Mucosa of rectum (tissue), 2 donors: ENCODE measurements around the gene LIMK1.
A peak's percentile ranks its signal among the peaks of the same experiment; 100 is the strongest.

Experiments used
- H3K27ac ChIP-seq, 2 donors: one replicate each; pipeline ENCODE4 v1.7.0; 2013; ENCODE audit warnings: inconsistent platforms in 2 of 2, low read depth in 2 of 2, low read length in 2 of 2
- H3K27me3 ChIP-seq, 2 donors: one replicate each; pipeline ENCODE4 v1.7.0; 2013; ENCODE audit warnings: low read length in 2 of 2; ENCODE audit not compliant: control insufficient read depth in 2 of 2, insufficient read depth in 2 of 2
- H3K36me3 ChIP-seq, 2 donors: one replicate each; pipeline ENCODE4 v1.7.0; 2013; ENCODE audit warnings: low read length in 2 of 2; ENCODE audit not compliant: control insufficient read depth in 2 of 2, insufficient read depth in 2 of 2
- H3K4me1 ChIP-seq, 2 donors: one replicate each; pipeline ENCODE4 v1.7.0; 2013; ENCODE audit warnings: low read length in 2 of 2, mild to moderate bottlenecking in 1 of 2; ENCODE audit not compliant: control insufficient read depth in 2 of 2, insufficient read depth in 2 of 2
- H3K4me3 ChIP-seq, 2 donors: one replicate each; pipeline ENCODE4 v1.7.0; 2013; ENCODE audit warnings: low read length in 2 of 2
- H3K9ac ChIP-seq, 2 donors: one replicate each; pipeline ENCODE4 v1.7.0; 2013; ENCODE audit warnings: low read length in 2 of 2, low read depth in 1 of 2, mild to moderate bottlenecking in 1 of 2
- H3K9me3 ChIP-seq, 2 donors: one replicate each; pipeline ENCODE4 v1.7.0; 2013; ENCODE audit warnings: low read length in 2 of 2; ENCODE audit not compliant: control insufficient read depth in 2 of 2
- donor health status: healthy.
- donor health status: Normal muscosa, but diverticular disease.

The LIMK1 gene

GRCh38 chr7:74083928-74084721 lies 521 bp downstream of the LIMK1 start:
- peaks cover 0 to 3% of the 10 kb centered on the region in 2 donors for H3K36me3 ChIP-seq
- peaks cover 9 to 15% of the 10 kb centered on the region in 2 donors for H3K4me1 ChIP-seq
- H3K9me3 ChIP-seq = no peaks in the 10 kb centered on the region
- H3K9ac ChIP-seq = peak overlapping the region; percentile 56 to 65
- H3K27me3 ChIP-seq = no peaks in the 10 kb centered on the region
- H3K27ac ChIP-seq = no peak overlapping the region
- H3K4me3 ChIP-seq = peak overlapping the region; percentile 57

GRCh38 chr7:74084722-74085578 lies 1.3 kb downstream of the LIMK1 start:
- Histone ChIP-seq H3K4me1 (peaks cover 9 to 15% of the 10 kb centered on the region in 2 donors), H3K9ac (peak overlapping the region; percentile 56 to 65), H3K9me3 (no peaks in the 10 kb centered on the region), H3K27ac (no peak overlapping the region), H3K27me3 (no peaks in the 10 kb centered on the region), H3K4me3 (peak overlapping the region; percentile 57), H3K36me3 (peaks cover 0 to 3% of the 10 kb centered on the region in 2 donors)

GRCh38 chr7:74087791-74088453 lies 4.3 kb downstream of the LIMK1 start:
- Histone ChIP-seq H3K4me1 (peaks cover 13 to 20% of the 10 kb centered on the region in 2 donors), H3K4me3 (no peak overlapping the region), H3K27me3 (no peaks in the 10 kb centered on the region), H3K9ac (no peak overlapping the region), H3K9me3 (no peaks in the 10 kb centered on the region), H3K27ac (no peak overlapping the region), H3K36me3 (peaks cover 0 to 3% of the 10 kb centered on the region in 2 donors)

GRCh38 chr7:74092321-74092963 lies 8.8 kb downstream of the LIMK1 start:
- H3K9ac ChIP-seq = peak overlapping the region in 1 of 2 donors; percentile 32
- H3K4me1 ChIP-seq = peaks cover 6 to 13% of the 10 kb centered on the region in 2 donors
- no peak overlapping the region for H3K4me3 ChIP-seq
- peaks cover 0 to 3% of the 10 kb centered on the region in 2 donors for H3K36me3 ChIP-seq
- no peaks in the 10 kb centered on the region for H3K9me3 ChIP-seq
- no peaks in the 10 kb centered on the region for H3K27me3 ChIP-seq
- peak overlapping the region; percentile 46 to 80 for H3K27ac ChIP-seq

GRCh38 chr7:74092964-74093471 lies 9.4 kb downstream of the LIMK1 start:
- Histone ChIP-seq H3K27ac (peak overlapping the region; percentile 74 to 80), H3K4me3 (peak overlapping the region in 1 of 2 donors; percentile 54), H3K9ac (peak overlapping the region; percentile 31 to 32), H3K4me1 (peaks cover 6 to 13% of the 10 kb centered on the region in 2 donors), H3K36me3 (peaks cover 0 to 3% of the 10 kb centered on the region in 2 donors), H3K9me3 (no peaks in the 10 kb centered on the region), H3K27me3 (no peaks in the 10 kb centered on the region)

GRCh38 chr7:74093671-74094223 lies 10.1 kb downstream of the LIMK1 start:
- Histone ChIP-seq H3K9ac (peak overlapping the region; percentile 6 to 53), H3K4me1 (peaks cover 6 to 13% of the 10 kb centered on the region in 2 donors), H3K36me3 (peaks cover 0 to 2% of the 10 kb centered on the region in 2 donors), H3K27ac (peak overlapping the region; percentile 74 to 80), H3K4me3 (peak overlapping the region; percentile 28 to 67), H3K9me3 (no peaks in the 10 kb centered on the region), H3K27me3 (no peaks in the 10 kb centered on the region)

- Histone ChIP-seq H3K9me3 (no peaks in the 10 kb centered on the region), H3K27ac (peak overlapping the region; percentile 74 to 80), H3K27me3 (no peaks in the 10 kb centered on the region), H3K4me1 (peaks cover 6 to 13% of the 10 kb centered on the region in 2 donors), H3K9ac (peak overlapping the region; percentile 53 to 56), H3K36me3 (peaks cover 0 to 2% of the 10 kb centered on the region in 2 donors), H3K4me3 (peak overlapping the region; percentile 59 to 67)
Measured at GRCh38 chr7:74094224-74095101, 10.9 kb downstream of the LIMK1 start.

- Histone ChIP-seq H3K4me3 (peak overlapping the region in 1 of 2 donors; percentile 67), H3K4me1 (peaks cover 6 to 13% of the 10 kb centered on the region in 2 donors), H3K27me3 (no peaks in the 10 kb centered on the region), H3K36me3 (peaks cover 0 to 2% of the 10 kb centered on the region in 2 donors), H3K9ac (peak overlapping the region in 1 of 2 donors; percentile 53), H3K9me3 (no peaks in the 10 kb centered on the region), H3K27ac (peak overlapping the region in 1 of 2 donors; percentile 80)
Measured at GRCh38 chr7:74095135-74095534, 11.5 kb downstream of the LIMK1 start.
